Suppressor macrophage (primary cell): ENCODE results near the gene GPX6.
A peak's percentile ranks its signal among the peaks of the same experiment; 100 is the strongest.
"Not testable (repeated sequence)": the region's sequence is repeated elsewhere in the genome, so short reads cannot be mapped to it uniquely, and the experiment has no call there.

Experiments used
- DNase-seq, 4 experiments: peaks; one replicate each; pipeline ENCODE4 v3.0.0-alpha.2; 2020 to 2022

Gene GPX6

DNA sequence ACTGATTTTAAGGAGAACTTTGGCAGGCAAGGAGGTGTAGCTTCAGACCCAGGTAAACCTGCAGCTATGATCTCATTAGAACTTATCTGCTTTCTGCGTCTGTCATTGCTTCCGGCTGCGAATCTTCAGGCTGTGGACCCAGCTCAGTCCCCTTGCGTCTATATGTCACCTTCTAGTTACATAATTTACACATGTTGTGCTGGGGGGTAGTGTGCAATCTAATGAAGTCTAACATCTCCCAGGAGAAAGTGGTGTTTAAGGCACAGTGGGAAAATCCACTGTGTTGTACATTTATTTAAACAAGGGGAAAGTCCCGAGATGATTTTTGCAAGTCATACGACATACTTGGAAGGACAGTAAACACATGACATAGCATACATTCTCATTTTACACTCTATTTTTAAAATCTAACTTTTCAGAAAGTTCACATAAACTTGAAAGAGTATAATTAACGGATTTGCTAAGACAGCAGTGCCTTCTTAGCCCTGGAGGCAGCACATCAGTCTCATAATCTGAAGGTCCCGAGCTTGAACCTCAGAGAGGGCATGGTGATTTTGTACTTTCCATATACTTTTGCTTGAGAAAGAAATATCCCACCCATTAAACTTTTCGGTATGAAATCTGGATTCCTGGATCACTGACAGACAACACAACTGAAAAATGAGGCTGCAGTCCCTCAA, 35.2 kb downstream of the GPX6 start:
- no peak for DNase-seq

DNA sequence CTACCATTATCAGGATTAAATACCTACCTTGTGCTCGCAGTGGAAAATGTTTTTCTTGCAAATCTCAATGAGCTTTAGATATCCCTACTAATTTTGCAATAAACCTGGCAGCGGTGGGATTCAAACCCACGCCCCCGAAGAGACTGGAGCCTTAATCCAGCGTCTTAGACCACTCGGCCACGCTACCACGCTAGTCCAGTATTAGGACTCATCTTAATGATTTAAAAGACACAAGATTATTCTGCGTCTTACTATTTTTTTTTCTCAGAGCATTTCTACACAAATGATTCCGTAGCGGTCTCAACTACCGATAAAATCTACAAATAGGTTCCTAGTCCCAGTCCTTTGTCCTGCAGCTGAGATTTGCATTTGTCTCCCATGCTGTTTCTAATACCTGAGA, 37.1 kb downstream of the GPX6 start:
- DNase-seq, result no peak

DNA sequence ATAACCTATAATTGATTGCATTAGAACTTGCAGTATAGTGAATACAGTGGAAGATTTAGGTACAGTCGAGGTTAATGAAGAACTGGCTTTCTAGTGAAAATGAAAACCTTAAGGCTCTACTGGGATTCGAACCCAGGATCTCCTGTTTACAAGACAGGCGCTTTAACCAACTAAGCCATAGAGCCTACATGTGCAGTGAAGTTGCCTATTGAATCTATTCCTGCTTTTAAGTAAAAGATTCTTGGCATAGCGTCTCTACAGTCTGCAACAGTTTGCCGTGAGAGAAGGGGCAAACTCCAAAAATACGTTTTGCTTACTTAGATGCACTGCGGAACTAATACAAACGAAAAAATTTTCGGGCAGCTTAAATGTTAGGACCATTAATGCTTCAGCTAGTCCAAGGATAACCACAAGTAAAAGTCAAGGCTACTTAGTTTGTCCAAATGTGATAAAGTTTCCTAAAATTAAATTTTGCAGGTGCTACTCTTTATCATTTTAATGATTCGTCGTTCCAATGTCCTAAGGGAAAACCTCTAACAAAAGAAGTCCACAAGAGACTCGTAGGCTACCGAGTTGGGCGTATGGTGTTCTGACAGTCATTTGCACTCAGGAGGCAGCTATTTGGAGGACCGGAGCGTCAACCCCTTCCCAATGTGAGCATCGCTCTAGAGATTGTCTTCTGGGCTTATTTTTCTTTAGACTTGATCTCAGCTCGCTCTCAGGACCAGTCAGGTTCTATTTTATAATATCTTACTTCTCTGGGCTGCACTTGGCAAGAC, 41.0 kb downstream of the GPX6 start:
- DNase-seq, result peak; percentile 32 to 45 (median 36)

DNA sequence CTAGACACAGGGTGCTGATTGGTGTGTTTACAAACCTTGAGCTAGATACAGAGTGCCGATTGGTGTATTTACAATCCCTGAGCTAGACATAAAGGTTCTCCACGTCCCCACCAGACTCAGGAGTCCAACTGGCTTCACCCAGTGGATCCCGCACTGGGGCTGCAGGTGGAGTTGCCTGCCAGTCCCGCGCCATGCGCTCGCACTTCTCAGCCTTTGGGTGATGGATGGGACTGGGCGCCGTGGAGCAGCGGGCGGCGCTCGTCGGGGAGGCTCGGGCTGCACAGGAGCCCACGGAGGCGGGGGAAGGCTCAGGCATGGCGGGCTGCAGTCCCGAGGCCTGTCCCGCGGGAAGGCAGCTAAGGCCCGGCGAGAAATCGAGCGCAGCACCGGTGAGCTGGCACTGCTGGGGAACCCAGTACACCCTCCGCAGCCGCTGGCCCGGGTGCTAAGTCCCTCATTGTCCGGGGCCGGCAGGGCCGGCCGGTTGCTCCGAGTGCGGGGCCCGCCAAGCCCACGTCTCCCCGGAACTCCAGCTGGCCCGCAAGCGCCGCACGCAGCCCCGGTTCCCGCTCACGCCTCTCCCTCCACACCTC, 46.3 kb downstream of the GPX6 start:
- DNase-seq, result not testable (repeated sequence)

DNA sequence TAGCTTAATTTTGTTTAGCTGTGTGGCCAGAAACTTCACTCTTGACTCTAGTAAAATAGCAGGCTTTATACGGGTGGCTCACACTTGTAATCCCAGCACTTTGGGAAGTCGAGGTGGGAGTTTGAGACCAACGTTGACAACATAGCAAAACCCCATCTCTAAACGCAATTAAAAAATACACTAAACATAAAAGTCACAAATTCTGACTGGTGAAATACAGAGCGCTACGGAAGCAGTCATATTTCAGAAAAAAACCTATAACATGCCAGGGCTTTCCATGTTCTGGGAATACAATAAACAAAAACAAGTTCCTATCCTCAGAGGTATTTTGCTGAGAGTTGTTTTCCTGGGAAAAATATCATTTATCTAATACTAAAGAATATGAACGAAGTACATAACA, 47.5 kb downstream of the GPX6 start:
- DNase-seq, result no peak

DNA sequence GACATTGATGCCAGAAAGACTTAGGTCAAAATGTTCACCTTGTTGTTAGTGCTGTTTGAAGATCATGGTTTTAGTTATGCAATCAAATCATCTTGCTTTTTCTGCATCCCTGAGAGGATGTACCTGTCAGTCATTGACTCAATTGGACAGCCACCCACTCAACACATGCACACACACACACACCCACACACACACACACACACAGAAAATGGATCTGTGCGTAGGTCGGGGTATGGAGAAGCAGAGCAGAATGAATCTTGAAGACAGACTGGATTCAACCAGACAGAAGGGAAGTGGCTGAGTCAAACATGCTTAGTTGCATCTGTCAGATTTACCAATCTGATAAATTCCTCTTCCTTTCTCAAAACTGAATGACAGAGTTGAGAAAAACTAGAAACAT, 53.2 kb downstream of the GPX6 start:
- peak in 1 of 4 experiments; percentile 8 for DNase-seq

DNA sequence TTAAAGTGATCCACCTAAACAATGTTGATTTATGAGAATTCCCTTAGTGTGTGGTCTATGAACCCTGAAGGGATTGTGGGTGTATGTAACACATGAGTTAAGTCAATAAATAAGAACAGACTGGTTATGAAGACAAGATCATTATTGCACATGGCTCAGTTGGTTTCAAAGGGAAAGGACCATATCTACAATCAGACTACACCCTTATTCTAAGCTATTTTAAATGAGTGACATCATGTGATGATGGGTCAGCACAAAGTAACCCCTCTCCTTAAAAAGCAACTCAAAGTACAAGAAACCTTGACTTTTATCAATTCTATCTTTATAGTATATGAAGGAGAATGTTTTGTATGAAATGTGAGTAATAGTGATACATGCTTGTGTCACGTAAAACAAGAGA, 57.0 kb downstream of the GPX6 start:
- no peak for DNase-seq
